ENCODE results near the gene SCYL3. TPM values are rescaled to one million over a fixed set of nuclear protein-coding genes. Genes with fewer than 3 reads are reported as not detected.
"Not testable (repeated sequence)": the region's sequence is repeated elsewhere in the genome, so short reads cannot be mapped to it uniquely, and the experiment has no call there.

SCYL3 gene
- total and polyA plus RNA-seq, 7 experiments from 2014 or later = 9.5 to 22.7 (median 17.3) TPM

- DNase-seq = no peak
- no peak overlapping the region for H3K27ac ChIP-seq (ENCODE audit: low read depth, low read length)
- Mint-ChIP-seq H3K36me3 (peaks cover 36 to 89% (median 80%) of the 10 kb centered on the region in 5 donors), H3K4me1 (peaks cover 4 to 35% (median 12%) of the 10 kb centered on the region in 7 donors), H3K4me3 (no peak overlapping the region), H3K27me3 (no peaks in the 10 kb centered on the region), H3K27ac (peak overlapping the region in 2 of 9 donors; percentile 34 to 92), H3K9me3 (peaks cover 0 to 11% (median 0%) of the 10 kb centered on the region in 11 donors)
- peaks cover 26 to 88% (median 45%) of the 10 kb centered on the region in 3 experiments for H3K36me3 ChIP-seq (ENCODE audit: control insufficient read depth in 2 of 3, insufficient read depth in 3 of 3, low read length in 3 of 3)
- H3K27me3 ChIP-seq (ENCODE audit: control insufficient read depth in 2 of 2, insufficient read depth in 2 of 2, low read length in 2 of 2) = no peaks in the 10 kb centered on the region
- POLR2A ChIA-PET = interaction anchor here (1.1 kb wide), 1 partner anchor 23 kb away, joined by 4 read pairs; no protein-coding TSS in a partner anchor
- no peak for ATAC-seq
- no peaks in the 10 kb centered on the region for H3K9me3 ChIP-seq (ENCODE audit: control insufficient read depth in 2 of 3, low read length in 3 of 3)
- H3K4me3 ChIP-seq (ENCODE audit: low read length) = no peak overlapping the region
- CTCF ChIA-PET = interaction anchor here (0.6 kb wide), 1 partner anchor 54 kb away, joined by 3 read pairs; no protein-coding TSS in a partner anchor
- H3K4me1 ChIP-seq (ENCODE audit: control insufficient read depth in 2 of 2, insufficient read depth in 2 of 2, low read length in 2 of 2) = no peaks in the 10 kb centered on the region
- intact Hi-C loops (cut with micrococcal nuclease) = no loop called here
These were observed 24.3 kb downstream of the SCYL3 start for GRCh38 chr1:169869426-169869825.

DNA sequence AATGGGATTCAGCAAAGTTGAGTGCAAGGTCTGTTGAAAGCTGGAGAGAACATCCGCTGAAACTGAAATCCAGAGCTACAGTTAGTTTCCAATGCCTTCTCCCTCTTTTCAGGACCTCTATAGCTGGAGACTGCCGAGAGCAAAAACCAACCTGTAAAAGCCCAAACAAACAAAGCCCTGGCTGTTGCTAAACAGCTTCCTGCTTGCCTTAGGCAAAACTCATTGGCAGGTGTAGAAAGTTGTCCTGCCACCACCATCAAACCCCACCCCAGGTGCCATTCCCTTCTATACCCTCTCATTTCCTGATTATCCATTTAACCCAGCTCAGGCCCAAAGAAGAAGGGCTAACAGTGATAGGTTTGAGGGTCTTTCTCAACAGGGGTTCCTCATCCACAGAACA lies 24.7 kb downstream of the SCYL3 start:
- Mint-ChIP-seq H3K27ac (peak overlapping the region in 2 of 9 donors; percentile 30 to 43), H3K4me1 (peaks cover 0 to 30% (median 9%) of the 10 kb centered on the region in 7 donors), H3K36me3 (peaks cover 40 to 89% (median 80%) of the 10 kb centered on the region in 5 donors), H3K27me3 (no peaks in the 10 kb centered on the region), H3K4me3 (no peak overlapping the region), H3K9me3 (peaks cover 0 to 11% (median 0%) of the 10 kb centered on the region in 11 donors)
- CTCF ChIA-PET = interaction anchor here (0.6 kb wide), 1 partner anchor 55 kb away, joined by 3 read pairs; no protein-coding TSS in a partner anchor
- POLR2A ChIA-PET = no interaction called here
- Histone ChIP-seq H3K27ac (ENCODE audit: low read depth, low read length) (no peak overlapping the region), H3K9me3 (ENCODE audit: control insufficient read depth in 2 of 3, low read length in 3 of 3) (no peaks in the 10 kb centered on the region), H3K36me3 (ENCODE audit: control insufficient read depth in 2 of 3, insufficient read depth in 3 of 3, low read length in 3 of 3) (peaks cover 30 to 88% (median 41%) of the 10 kb centered on the region in 3 experiments), H3K4me1 (ENCODE audit: control insufficient read depth in 2 of 2, insufficient read depth in 2 of 2, low read length in 2 of 2) (no peaks in the 10 kb centered on the region), H3K27me3 (ENCODE audit: control insufficient read depth in 2 of 2, insufficient read depth in 2 of 2, low read length in 2 of 2) (no peaks in the 10 kb centered on the region), H3K4me3 (ENCODE audit: low read length) (no peak overlapping the region)
- ATAC-seq = no peak
- no peak for DNase-seq
- intact Hi-C loops (cut with micrococcal nuclease) = no loop called here

GRCh38 chr1:169867012-169867675 lies 26.6 kb downstream of the SCYL3 start:
- ATAC-seq (no peak), DNase-seq (no peak)
- H3K9me3 ChIP-seq (ENCODE audit: control insufficient read depth in 2 of 3, low read length in 3 of 3) = no peaks in the 10 kb centered on the region
- no peak overlapping the region for H3K27ac ChIP-seq (ENCODE audit: low read depth, low read length)
- H3K4me1 Mint-ChIP-seq = peaks cover 0 to 27% (median 0%) of the 10 kb centered on the region in 7 donors
- H3K9me3 Mint-ChIP-seq = peaks cover 0 to 5% (median 0%) of the 10 kb centered on the region in 11 donors
- H3K4me3 Mint-ChIP-seq = no peak overlapping the region
- H3K36me3 ChIP-seq (ENCODE audit: control insufficient read depth in 2 of 3, insufficient read depth in 3 of 3, low read length in 3 of 3) = peaks cover 30 to 87% (median 39%) of the 10 kb centered on the region in 3 experiments
- no peak overlapping the region for H3K4me3 ChIP-seq (ENCODE audit: low read length)
- H3K27me3 ChIP-seq (ENCODE audit: control insufficient read depth in 2 of 2, insufficient read depth in 2 of 2, low read length in 2 of 2) = no peaks in the 10 kb centered on the region
- H3K27me3 Mint-ChIP-seq = no peaks in the 10 kb centered on the region
- CTCF ChIA-PET = interaction anchor here (0.5 kb wide), 1 partner anchor 41 kb away, joined by 4 read pairs; no protein-coding TSS in a partner anchor
- peak overlapping the region in 1 of 9 donors; percentile 63 for H3K27ac Mint-ChIP-seq
- no peaks in the 10 kb centered on the region for H3K4me1 ChIP-seq (ENCODE audit: control insufficient read depth in 2 of 2, insufficient read depth in 2 of 2, low read length in 2 of 2)
- intact Hi-C loops (cut with micrococcal nuclease) = no loop called here
- POLR2A ChIA-PET = interaction anchor here (0.5 to 1.0 kb wide), 2 partner anchors 26 to 359 kb away, joined by 3 to 4 read pairs; partner anchors contain the start of gene SCYL3
- H3K36me3 Mint-ChIP-seq = peaks cover 40 to 88% (median 76%) of the 10 kb centered on the region in 5 donors

DNA sequence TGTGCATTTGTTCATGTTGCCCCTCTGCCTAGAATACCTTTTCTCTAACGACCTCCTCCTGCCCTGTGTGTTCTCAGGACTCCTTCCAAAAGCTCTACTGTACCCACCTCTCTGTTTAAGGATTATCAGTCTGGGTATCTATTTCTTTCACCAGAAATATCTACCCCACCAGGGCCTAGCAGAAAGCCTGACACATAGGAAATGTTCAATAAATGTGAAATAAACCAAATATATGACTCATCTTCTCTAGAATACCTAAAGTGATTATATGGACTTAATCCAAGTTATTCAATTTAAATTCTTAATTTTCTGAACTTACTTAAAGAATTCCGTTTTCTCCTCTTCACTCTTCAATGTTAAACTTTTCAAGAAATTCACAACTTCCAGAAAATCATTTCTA lies 27.1 kb downstream of the SCYL3 start:
- Histone ChIP-seq H3K27ac (ENCODE audit: low read depth, low read length) (no peak overlapping the region), H3K4me1 (ENCODE audit: control insufficient read depth in 2 of 2, insufficient read depth in 2 of 2, low read length in 2 of 2) (no peaks in the 10 kb centered on the region), H3K9me3 (ENCODE audit: control insufficient read depth in 2 of 3, low read length in 3 of 3) (no peaks in the 10 kb centered on the region), H3K36me3 (ENCODE audit: control insufficient read depth in 2 of 3, insufficient read depth in 3 of 3, low read length in 3 of 3) (peaks cover 32 to 87% (median 38%) of the 10 kb centered on the region in 3 experiments), H3K4me3 (ENCODE audit: low read length) (no peak overlapping the region), H3K27me3 (ENCODE audit: control insufficient read depth in 2 of 2, insufficient read depth in 2 of 2, low read length in 2 of 2) (no peaks in the 10 kb centered on the region)
- H3K4me3 Mint-ChIP-seq = no peak overlapping the region
- DNase-seq (no peak), ATAC-seq (no peak)
- intact Hi-C loops (cut with micrococcal nuclease) = no loop called here
- H3K27ac Mint-ChIP-seq = peak overlapping the region in 4 of 9 donors; percentile 0 to 63 (median 38)
- H3K36me3 Mint-ChIP-seq = peaks cover 36 to 85% (median 70%) of the 10 kb centered on the region in 5 donors
- H3K4me1 Mint-ChIP-seq = peaks cover 0 to 27% (median 0%) of the 10 kb centered on the region in 7 donors
- POLR2A ChIA-PET = interaction anchor here (0.5 to 1.0 kb wide), 2 partner anchors 27 to 358 kb away, joined by 3 to 4 read pairs; partner anchors contain the start of gene SCYL3
- no peaks in the 10 kb centered on the region for H3K27me3 Mint-ChIP-seq
- peaks cover 0 to 3% (median 0%) of the 10 kb centered on the region in 11 donors for H3K9me3 Mint-ChIP-seq
- CTCF ChIA-PET = no interaction called here

DNA sequence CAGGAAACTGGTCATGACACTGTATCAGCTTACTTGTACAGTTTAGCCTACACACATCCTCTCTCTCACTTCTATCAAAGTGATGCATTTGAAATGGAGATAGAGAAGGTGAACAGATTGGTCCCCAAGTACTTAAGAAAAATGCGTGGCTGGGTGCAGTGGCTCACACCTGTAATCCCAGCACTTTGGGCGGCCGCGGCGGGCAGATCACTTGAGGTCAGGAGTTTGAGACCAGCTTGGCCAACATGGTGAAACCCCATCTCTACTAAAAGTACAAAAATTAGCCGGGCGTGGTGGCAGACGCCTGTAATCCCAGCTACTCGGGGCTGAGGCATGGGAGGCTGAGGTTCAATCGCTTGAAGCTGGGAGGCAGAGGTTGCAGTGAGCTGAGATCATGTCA lies 29.2 kb downstream of the SCYL3 start:
- H3K4me3 Mint-ChIP-seq; H3K4me3 ChIP-seq (ENCODE audit: low read length); DNase-seq; H3K4me1 ChIP-seq (ENCODE audit: control insufficient read depth in 2 of 2, insufficient read depth in 2 of 2, low read length in 2 of 2); H3K9me3 ChIP-seq (ENCODE audit: control insufficient read depth in 2 of 3, low read length in 3 of 3); POLR2A ChIA-PET; H3K27me3 ChIP-seq (ENCODE audit: control insufficient read depth in 2 of 2, insufficient read depth in 2 of 2, low read length in 2 of 2); H3K27ac Mint-ChIP-seq; H3K27ac ChIP-seq (ENCODE audit: low read depth, low read length); intact Hi-C loops (cut with micrococcal nuclease); H3K27me3 Mint-ChIP-seq; H3K9me3 Mint-ChIP-seq; CTCF ChIA-PET; ATAC-seq: not testable (repeated sequence)
- H3K36me3 Mint-ChIP-seq = peaks cover 36 to 81% (median 66%) of the 10 kb centered on the region in 5 donors
- H3K36me3 ChIP-seq (ENCODE audit: control insufficient read depth in 2 of 3, insufficient read depth in 3 of 3, low read length in 3 of 3) = peaks cover 36 to 90% (median 43%) of the 10 kb centered on the region in 3 experiments
- H3K4me1 Mint-ChIP-seq = peaks cover 0 to 26% (median 6%) of the 10 kb centered on the region in 7 donors

DNA sequence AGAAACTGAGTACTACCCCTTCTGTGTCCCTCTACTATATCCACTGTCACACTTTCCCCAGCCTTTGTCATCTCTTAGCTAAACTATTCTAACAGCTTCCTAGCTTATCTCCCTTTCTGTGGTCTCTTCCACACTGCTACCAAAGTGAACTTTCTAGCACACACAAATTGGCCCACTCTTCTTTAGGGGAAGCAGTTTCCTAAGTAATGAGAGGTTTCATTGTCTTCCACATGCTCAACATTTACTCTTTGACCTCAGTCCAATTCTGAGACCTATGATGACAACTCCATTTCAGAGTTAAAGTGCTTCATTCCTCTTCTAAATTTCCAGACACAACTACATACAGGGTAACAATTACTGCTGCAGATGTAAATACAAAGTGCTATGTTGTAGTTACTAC lies 32.9 kb downstream of the SCYL3 start:
- CTCF ChIA-PET = no interaction called here

More for the DNA sequence above, 32.9 kb downstream of the SCYL3 start:
- Histone ChIP-seq H3K27me3 (ENCODE audit: control insufficient read depth in 2 of 2, insufficient read depth in 2 of 2, low read length in 2 of 2) (no peaks in the 10 kb centered on the region), H3K4me1 (ENCODE audit: control insufficient read depth in 2 of 2, insufficient read depth in 2 of 2, low read length in 2 of 2) (no peaks in the 10 kb centered on the region), H3K9me3 (ENCODE audit: control insufficient read depth in 2 of 3, low read length in 3 of 3) (no peaks in the 10 kb centered on the region), H3K4me3 (ENCODE audit: low read length) (no peak overlapping the region), H3K36me3 (ENCODE audit: control insufficient read depth in 2 of 3, insufficient read depth in 3 of 3, low read length in 3 of 3) (peaks cover 14 to 88% (median 36%) of the 10 kb centered on the region in 3 experiments), H3K27ac (ENCODE audit: low read depth, low read length) (no peak overlapping the region)
- POLR2A ChIA-PET = no interaction called here
- H3K27ac Mint-ChIP-seq = peak overlapping the region in 2 of 9 donors; percentile 0 to 11
- no peaks in the 10 kb centered on the region for H3K27me3 Mint-ChIP-seq
- ATAC-seq (no peak), DNase-seq (no peak)
- no peaks in the 10 kb centered on the region for H3K9me3 Mint-ChIP-seq
- intact Hi-C loops (cut with micrococcal nuclease) = no loop called here
- peaks cover 23 to 64% (median 47%) of the 10 kb centered on the region in 5 donors for H3K36me3 Mint-ChIP-seq
- H3K4me1 Mint-ChIP-seq = peaks cover 0 to 11% (median 6%) of the 10 kb centered on the region in 7 donors
- H3K4me3 Mint-ChIP-seq = no peak overlapping the region
